Lower leg skin (tissue), 4 donors: Measurements from ENCODE around the gene UBTD1. TPM values are rescaled to one million over a fixed set of nuclear protein-coding genes. Genes with fewer than 3 reads are reported as not detected.
A peak's percentile ranks its signal among the peaks of the same experiment; 100 is the strongest.
"Not testable (repeated sequence)": the region's sequence is repeated elsewhere in the genome, so short reads cannot be mapped to it uniquely, and the experiment has no call there.

Source experiments
- DNase-seq, 2 donors: peaks; one replicate each; pipeline ENCODE4 v3.0.0-alpha.2; 2019; ENCODE audit warnings: low spot score in 2 of 2
- H3K4me3 ChIP-seq: fragments of 200-600 bp; sonication (generic); 2 replicates; pipeline ENCODE4 v1.5.1; 2017; ENCODE audit warnings: mild to moderate bottlenecking, low read depth; ENCODE audit not compliant: poor library complexity, severe bottlenecking
- CTCF ChIP-seq, 3 donors: fragments of 450-650 bp; IDR thresholded peaks; one replicate each; pipeline ENCODE4 v1.5.1; 2016; ENCODE audit warnings: antibody characterized with exemption in 3 of 3, mild to moderate bottlenecking in 3 of 3, moderate library complexity in 2 of 3
- POLR2A ChIP-seq, 2 donors: fragments of 450-650 bp; IDR thresholded peaks; one replicate each; pipeline ENCODE4 v1.6.1; 2016 to 2017; ENCODE audit warnings: antibody characterized with exemption in 2 of 2, mild to moderate bottlenecking in 1 of 2, moderate library complexity in 1 of 2
- WGBS, 2 donors: methylation state at CpG; one replicate each; pipeline ENCODE4 v1.1.5; 2018; 5-methylcytosine and 5-hydroxymethylcytosine counted together
- intact Hi-C: fragments of 100-400 bp; cut with DNase I; formaldehyde crosslinking; loops from one replicate; pipeline ENCODE4 v1.15.0; 2023; ENCODE audit warnings: low total_unique reads
- total RNA-seq, 4 donors: library from RNA; depleted of rRNA; stranded (reverse); fragments of >200 nt; gene quantifications; one replicate each; pipeline ENCODE4 v1.1.0, GENCODE V29; 2016

Gene UBTD1
- total RNA-seq, 4 donors from 2014 or later: 42.7 to 60.6 (median 59.6) TPM

GRCh38 chr10:97474918-97475317 is 23.8 kb upstream of the UBTD1 start:
- WGBS, 2 donors: 96 to 97% methylated on average over 4 of the region's 4 CpGs
- no peak for DNase-seq
- intact Hi-C loops: no loop called here
- TF ChIP-seq POLR2A (IDR thresholded peaks at IDR 0.05) (no peak), CTCF (IDR thresholded peaks at IDR 0.05) (no peak)
- H3K4me3 ChIP-seq: no peak overlapping the region

- DNase-seq: peak in 1 of 2 donors; percentile 39
- no peak overlapping the region for H3K4me3 ChIP-seq
- 62% methylated on average over 2 of the region's 2 CpGs for WGBS, 2 donors
- TF ChIP-seq POLR2A (IDR thresholded peaks at IDR 0.05) (no peak), CTCF (IDR thresholded peaks at IDR 0.05) (no peak)
- intact Hi-C loops: no loop called here
Measured at GRCh38 chr10:97475936-97476594, 22.7 kb upstream of the UBTD1 start.

DNA sequence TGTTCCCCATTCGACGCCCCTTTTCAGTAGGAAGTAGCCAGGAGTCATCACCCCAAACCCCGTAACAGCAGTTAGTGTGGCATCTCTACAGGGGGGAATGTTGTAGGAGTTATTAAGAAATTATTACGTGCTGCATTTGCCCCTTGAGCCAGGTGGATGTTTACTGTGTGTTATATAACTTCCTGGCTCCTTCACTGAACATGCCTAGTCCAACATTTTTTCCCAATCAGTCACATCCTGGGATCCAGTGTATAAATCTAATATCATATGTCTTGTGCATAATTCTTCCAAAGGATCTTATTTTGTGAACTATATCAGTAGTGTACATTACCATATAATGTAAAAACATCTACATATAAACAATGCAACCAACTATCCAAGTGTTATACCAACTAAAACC is 19.3 kb upstream of the UBTD1 start:
- H3K4me3 ChIP-seq, DNase-seq, intact Hi-C loops: not testable (repeated sequence)
- 76 to 86% methylated on average over 4 of the region's 4 CpGs for WGBS, 2 donors

- WGBS, 2 donors: 52 to 67% methylated on average over 9 of the region's 9 CpGs
- DNase-seq: no peak
- intact Hi-C loops: no loop called here
- TF ChIP-seq POLR2A (IDR thresholded peaks at IDR 0.05): no peak
- no peak for TF ChIP-seq CTCF (IDR thresholded peaks at IDR 0.05)
- no peak overlapping the region for H3K4me3 ChIP-seq
Measured at GRCh38 chr10:97479939-97480338, 18.8 kb upstream of the UBTD1 start.

GRCh38 chr10:97481071-97481470 is 17.7 kb upstream of the UBTD1 start:
- WGBS, 2 donors: 49 to 67% methylated on average over 4 of the region's 4 CpGs
- TF ChIP-seq POLR2A (IDR thresholded peaks at IDR 0.05) (no peak), CTCF (IDR thresholded peaks at IDR 0.05) (no peak)
- DNase-seq: no peak

GRCh38 chr10:97482381-97482780 is 16.3 kb upstream of the UBTD1 start:
- TF ChIP-seq POLR2A (IDR thresholded peaks at IDR 0.05): no peak
- TF ChIP-seq CTCF (IDR thresholded peaks at IDR 0.05): no peak
- H3K4me3 ChIP-seq: no peak overlapping the region
- intact Hi-C loops: no loop called here
- WGBS, 2 donors: 89 to 98% methylated on average over 1 of the region's 1 CpG
- DNase-seq: no peak

More at GRCh38 chr10:97481071-97481470, 17.7 kb upstream of the UBTD1 start:
- H3K4me3 ChIP-seq: no peak overlapping the region
- intact Hi-C loops: no loop called here
